ENCODE results near the gene METTL24.

The METTL24 gene

GRCh38 chr6:110221738-110222137, 136.4 kb downstream of the METTL24 start:
- Histone ChIP-seq H3K4me1 (ENCODE audit: control insufficient read depth, insufficient read depth, low read depth, low read length) (no peaks in the 10 kb centered on the region), H3K4ac (ENCODE audit: low read depth in 1 of 2, low read length in 2 of 2) (no peak overlapping the region), H3K36me3 (ENCODE audit: control insufficient read depth in 1 of 2, insufficient read depth in 2 of 2, low read depth in 1 of 2, low read length in 2 of 2) (peaks cover 6 to 76% of the 10 kb centered on the region in 2 experiments)

GRCh38 chr6:110217266-110217665, 140.9 kb downstream of the METTL24 start:
- no peak overlapping the region for H2BK5ac ChIP-seq (ENCODE audit: low read depth, low read length, poor library complexity, severe bottlenecking)
- H3K27me3 ChIP-seq (ENCODE audit: control insufficient read depth in 1 of 2, insufficient read depth in 1 of 2, low read length in 2 of 2), result no peaks in the 10 kb centered on the region
- H3K27ac ChIP-seq (ENCODE audit: low read length, poor library complexity, severe bottlenecking), result no peak overlapping the region
- no peaks in the 10 kb centered on the region for H3K4me1 ChIP-seq (ENCODE audit: control insufficient read depth, insufficient read depth, low read depth, low read length)
- H3K9ac ChIP-seq (ENCODE audit: low read length), result no peak overlapping the region
- H2AFZ ChIP-seq (ENCODE audit: low read depth, low read length), result no peak overlapping the region
- no peak overlapping the region for H3K4ac ChIP-seq (ENCODE audit: low read depth in 1 of 2, low read length in 2 of 2)
- peak; percentile 7 for DNase-seq
- H2AK5ac ChIP-seq (ENCODE audit: low read length, severe bottlenecking), result no peak overlapping the region
- no peak overlapping the region for H3K4me3 ChIP-seq (ENCODE audit: insufficient read depth in 1 of 2, low read depth in 1 of 2, low read length in 2 of 2)
- H3K79me1 ChIP-seq (replicated peaks; ENCODE audit: low read length, poor library complexity, severe bottlenecking), result peaks cover 4% of the 10 kb centered on the region
- H3K4me2 ChIP-seq (ENCODE audit: low read length, poor library complexity, severe bottlenecking), result no peak overlapping the region
- no peak overlapping the region for H3K23ac ChIP-seq (ENCODE audit: low read length in 2 of 2)
- no peak overlapping the region for H3K14ac ChIP-seq (ENCODE audit: low read length in 2 of 2)
- H2BK12ac ChIP-seq (ENCODE audit: low read length in 2 of 2), result no peak overlapping the region
- no peak overlapping the region for H2BK15ac ChIP-seq (ENCODE audit: low read depth, poor library complexity, severe bottlenecking)
- peaks cover 6 to 92% of the 10 kb centered on the region in 2 experiments for H3K36me3 ChIP-seq (ENCODE audit: control insufficient read depth in 1 of 2, insufficient read depth in 2 of 2, low read depth in 1 of 2, low read length in 2 of 2)
- no peak overlapping the region for H2BK120ac ChIP-seq (ENCODE audit: low read depth, low read length)
- no peak overlapping the region for H3K18ac ChIP-seq (ENCODE audit: low read depth in 1 of 2, low read length in 2 of 2)
- no peak overlapping the region for H4K8ac ChIP-seq (ENCODE audit: low read length)
- WGBS, result 88% methylated on average over 1 of the region's 2 CpGs
- no peak overlapping the region for H4K91ac ChIP-seq (ENCODE audit: low read length)
- H3K9me3 ChIP-seq (ENCODE audit: control insufficient read depth, low read length), result no peaks in the 10 kb centered on the region

More at GRCh38 chr6:110221738-110222137, 136.4 kb downstream of the METTL24 start:
- Histone ChIP-seq H2AK5ac (ENCODE audit: low read length, severe bottlenecking) (no peak overlapping the region), H2BK120ac (ENCODE audit: low read depth, low read length) (no peak overlapping the region), H3K4me2 (ENCODE audit: low read length, poor library complexity, severe bottlenecking) (no peak overlapping the region), H3K4me3 (ENCODE audit: insufficient read depth in 1 of 2, low read depth in 1 of 2, low read length in 2 of 2) (no peak overlapping the region), H2BK15ac (ENCODE audit: low read depth, poor library complexity, severe bottlenecking) (no peak overlapping the region), H2BK12ac (ENCODE audit: low read length in 2 of 2) (no peak overlapping the region), H3K9ac (ENCODE audit: low read length) (no peak overlapping the region), H3K27ac (ENCODE audit: low read length, poor library complexity, severe bottlenecking) (no peak overlapping the region), H3K9me3 (ENCODE audit: control insufficient read depth, low read length) (no peaks in the 10 kb centered on the region), H4K8ac (ENCODE audit: low read length) (no peak overlapping the region), H3K14ac (ENCODE audit: low read length in 2 of 2) (no peak overlapping the region), H2BK5ac (ENCODE audit: low read depth, low read length, poor library complexity, severe bottlenecking) (no peak overlapping the region), H3K23ac (ENCODE audit: low read length in 2 of 2) (no peak overlapping the region), H3K79me1 (replicated peaks; ENCODE audit: low read length, poor library complexity, severe bottlenecking) (peaks cover 2% of the 10 kb centered on the region), H3K18ac (ENCODE audit: low read depth in 1 of 2, low read length in 2 of 2) (no peak overlapping the region), H3K27me3 (ENCODE audit: control insufficient read depth in 1 of 2, insufficient read depth in 1 of 2, low read length in 2 of 2) (no peaks in the 10 kb centered on the region), H2AFZ (ENCODE audit: low read depth, low read length) (no peak overlapping the region), H4K91ac (ENCODE audit: low read length) (no peak overlapping the region)
- DNase-seq, result no peak

GRCh38 chr6:110216140-110216539, 142.0 kb downstream of the METTL24 start:
- Histone ChIP-seq H3K4me3 (ENCODE audit: insufficient read depth in 1 of 2, low read depth in 1 of 2, low read length in 2 of 2) (no peak overlapping the region), H3K9me3 (ENCODE audit: control insufficient read depth, low read length) (no peaks in the 10 kb centered on the region), H3K4me2 (ENCODE audit: low read length, poor library complexity, severe bottlenecking) (no peak overlapping the region), H2BK120ac (ENCODE audit: low read depth, low read length) (no peak overlapping the region), H4K91ac (ENCODE audit: low read length) (no peak overlapping the region), H2BK12ac (ENCODE audit: low read length in 2 of 2) (no peak overlapping the region), H2BK5ac (ENCODE audit: low read depth, low read length, poor library complexity, severe bottlenecking) (no peak overlapping the region), H2BK15ac (ENCODE audit: low read depth, poor library complexity, severe bottlenecking) (no peak overlapping the region), H4K8ac (ENCODE audit: low read length) (no peak overlapping the region), H3K9ac (ENCODE audit: low read length) (no peak overlapping the region), H3K4me1 (ENCODE audit: control insufficient read depth, insufficient read depth, low read depth, low read length) (no peaks in the 10 kb centered on the region), H3K36me3 (ENCODE audit: control insufficient read depth in 1 of 2, insufficient read depth in 2 of 2, low read depth in 1 of 2, low read length in 2 of 2) (peaks cover 3 to 94% of the 10 kb centered on the region in 2 experiments), H3K27me3 (ENCODE audit: control insufficient read depth in 1 of 2, insufficient read depth in 1 of 2, low read length in 2 of 2) (no peaks in the 10 kb centered on the region), H3K79me1 (replicated peaks; ENCODE audit: low read length, poor library complexity, severe bottlenecking) (peaks cover 3% of the 10 kb centered on the region), H2AK5ac (ENCODE audit: low read length, severe bottlenecking) (no peak overlapping the region), H3K27ac (ENCODE audit: low read length, poor library complexity, severe bottlenecking) (no peak overlapping the region), H3K14ac (ENCODE audit: low read length in 2 of 2) (no peak overlapping the region), H3K4ac (ENCODE audit: low read depth in 1 of 2, low read length in 2 of 2) (no peak overlapping the region), H2AFZ (ENCODE audit: low read depth, low read length) (no peak overlapping the region), H3K18ac (ENCODE audit: low read depth in 1 of 2, low read length in 2 of 2) (no peak overlapping the region), H3K23ac (ENCODE audit: low read length in 2 of 2) (no peak overlapping the region)
- DNase-seq, result no peak
- WGBS, result 96% methylated on average over 5 of the region's 5 CpGs

GRCh38 chr6:110214338-110214737, 143.8 kb downstream of the METTL24 start:
- WGBS, result 79% methylated on average over 1 of the region's 1 CpG
- Histone ChIP-seq H2BK5ac (ENCODE audit: low read depth, low read length, poor library complexity, severe bottlenecking) (no peak overlapping the region), H2BK15ac (ENCODE audit: low read depth, poor library complexity, severe bottlenecking) (no peak overlapping the region)

More at GRCh38 chr6:110214338-110214737, 143.8 kb downstream of the METTL24 start:
- H2AFZ ChIP-seq (ENCODE audit: low read depth, low read length), result no peak overlapping the region
- H3K36me3 ChIP-seq (ENCODE audit: control insufficient read depth in 1 of 2, insufficient read depth in 2 of 2, low read depth in 1 of 2, low read length in 2 of 2), result peaks cover 4 to 95% of the 10 kb centered on the region in 2 experiments
- peaks cover 2% of the 10 kb centered on the region for H3K79me1 ChIP-seq (replicated peaks; ENCODE audit: low read length, poor library complexity, severe bottlenecking)
- H3K14ac ChIP-seq (ENCODE audit: low read length in 2 of 2), result no peak overlapping the region
- no peak overlapping the region for H3K4ac ChIP-seq (ENCODE audit: low read depth in 1 of 2, low read length in 2 of 2)
- H4K91ac ChIP-seq (ENCODE audit: low read length), result no peak overlapping the region
- H4K8ac ChIP-seq (ENCODE audit: low read length), result no peak overlapping the region
- H2AK5ac ChIP-seq (ENCODE audit: low read length, severe bottlenecking), result no peak overlapping the region
- H3K4me1 ChIP-seq (ENCODE audit: control insufficient read depth, insufficient read depth, low read depth, low read length), result no peaks in the 10 kb centered on the region
- no peak overlapping the region for H2BK120ac ChIP-seq (ENCODE audit: low read depth, low read length)
- no peak overlapping the region for H3K4me2 ChIP-seq (ENCODE audit: low read length, poor library complexity, severe bottlenecking)
- no peak overlapping the region for H3K23ac ChIP-seq (ENCODE audit: low read length in 2 of 2)
- H2BK12ac ChIP-seq (ENCODE audit: low read length in 2 of 2), result no peak overlapping the region
- no peak overlapping the region for H3K18ac ChIP-seq (ENCODE audit: low read depth in 1 of 2, low read length in 2 of 2)
- H3K9ac ChIP-seq (ENCODE audit: low read length), result no peak overlapping the region
- no peak for DNase-seq
- H3K9me3 ChIP-seq (ENCODE audit: control insufficient read depth, low read length), result no peaks in the 10 kb centered on the region
- no peak overlapping the region for H3K27ac ChIP-seq (ENCODE audit: low read length, poor library complexity, severe bottlenecking)
- H3K4me3 ChIP-seq (ENCODE audit: insufficient read depth in 1 of 2, low read depth in 1 of 2, low read length in 2 of 2), result no peak overlapping the region
- no peaks in the 10 kb centered on the region for H3K27me3 ChIP-seq (ENCODE audit: control insufficient read depth in 1 of 2, insufficient read depth in 1 of 2, low read length in 2 of 2)

Data from mesenchymal stem cell (in vitro differentiated cells and primary cell).